ENCODE measurements around the gene STYX. TPM values are rescaled to one million over a fixed set of nuclear protein-coding genes. Genes with fewer than 3 reads are reported as not detected.
A peak's percentile ranks its signal among the peaks of the same experiment; 100 is the strongest.
"Not testable (repeated sequence)": the region's sequence is repeated elsewhere in the genome, so short reads cannot be mapped to it uniquely, and the experiment has no call there.

The STYX gene
- total RNA-seq, 3 donors from 2014 or later = 15.1 to 17.7 (median 16.0) TPM

GRCh38 chr14:52724360-52724644 is 5.7 kb upstream of the STYX start:
- Histone ChIP-seq H3K27me3 (no peaks in the 10 kb centered on the region), H3K36me3 (peaks cover 12% of the 10 kb centered on the region), H3K4me1 (no peaks in the 10 kb centered on the region), H3K4me3 (no peak overlapping the region), H3K9me3 (no peaks in the 10 kb centered on the region), H3K27ac (no peak overlapping the region)
- no peak for TF ChIP-seq POLR2AphosphoS5 (IDR thresholded peaks at IDR 0.05)
- no peak for TF ChIP-seq POLR2A (IDR thresholded peaks at IDR 0.05)
- TF ChIP-seq CTCF (IDR thresholded peaks at IDR 0.05) = no peak
- no peak for DNase-seq (ENCODE audit: low spot score in 2 of 2)
- intact Hi-C loops (cut with DNase I; ENCODE audit: low total_unique reads) = no loop called here

GRCh38 chr14:52727509-52727908 is 2.5 kb upstream of the STYX start:
- intact Hi-C loops (cut with DNase I; ENCODE audit: low total_unique reads); H3K4me3 ChIP-seq; H3K4me1 ChIP-seq; H3K36me3 ChIP-seq; DNase-seq (ENCODE audit: low spot score in 2 of 2); H3K9me3 ChIP-seq; H3K27me3 ChIP-seq; H3K27ac ChIP-seq: not testable (repeated sequence)

- intact Hi-C loops (cut with DNase I; ENCODE audit: low total_unique reads); H3K27ac ChIP-seq; H3K36me3 ChIP-seq; H3K4me1 ChIP-seq; H3K4me3 ChIP-seq; H3K27me3 ChIP-seq; H3K9me3 ChIP-seq; DNase-seq (ENCODE audit: low spot score in 2 of 2): not testable (repeated sequence)
Observed at GRCh38 chr14:52729035-52729434, 931 bp upstream of the STYX start.

DNA sequence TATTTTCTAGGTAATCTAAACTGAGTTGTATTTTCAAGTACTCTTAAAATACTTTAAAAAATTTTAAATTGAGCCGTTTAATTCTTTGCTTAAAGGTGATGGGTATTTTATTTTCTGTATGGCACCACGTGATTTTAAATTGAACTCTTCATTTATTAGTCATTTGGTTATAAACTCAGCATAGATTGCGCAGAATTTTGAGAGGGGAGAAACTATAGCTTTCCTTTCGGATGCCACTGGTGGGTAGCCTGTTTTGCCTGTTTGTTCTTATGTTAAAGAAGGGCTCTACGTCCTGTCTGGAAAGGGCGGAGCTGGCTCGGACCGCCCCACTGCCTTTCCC is 411 bp upstream of the STYX start:
- H3K4me3 ChIP-seq = peak overlapping the region; percentile 86 to 93 (median 88)
- intact Hi-C loops (cut with DNase I; ENCODE audit: low total_unique reads) = no loop called here
- TF ChIP-seq POLR2AphosphoS5 (IDR thresholded peaks at IDR 0.05) (no peak), CTCF (IDR thresholded peaks at IDR 0.05) (no peak), POLR2A (IDR thresholded peaks at IDR 0.05) (no peak)

DNA sequence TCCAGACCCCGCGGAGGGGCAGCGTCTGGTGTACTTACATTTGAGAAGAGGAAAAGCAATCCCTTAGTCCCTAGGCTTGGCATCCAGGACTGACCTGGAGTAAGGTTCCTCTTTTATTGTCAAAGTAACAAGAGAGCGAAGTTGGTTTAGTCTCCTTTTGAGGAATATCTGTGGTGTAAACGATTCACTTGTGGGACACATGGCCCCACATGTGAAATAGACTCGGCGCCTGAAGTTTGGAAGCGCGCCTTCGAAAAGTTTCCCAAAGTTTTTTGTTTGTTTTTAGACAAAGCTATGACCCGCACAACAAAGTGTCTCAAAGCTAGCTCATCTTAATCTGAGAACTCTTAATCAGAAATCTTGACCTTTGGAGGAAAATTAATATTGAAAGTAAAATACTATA is 744 bp downstream of the STYX start:
- no peaks in the 10 kb centered on the region for H3K27me3 ChIP-seq
- no peaks in the 10 kb centered on the region for H3K36me3 ChIP-seq
- no peak for DNase-seq (ENCODE audit: low spot score in 2 of 2)
- H3K27ac ChIP-seq = peak overlapping the region; percentile 90
- no peaks in the 10 kb centered on the region for H3K9me3 ChIP-seq
- H3K4me3 ChIP-seq = peak overlapping the region; percentile 86 to 93 (median 88)
- no peaks in the 10 kb centered on the region for H3K4me1 ChIP-seq
- intact Hi-C loops (cut with DNase I; ENCODE audit: low total_unique reads) = no loop called here
- TF ChIP-seq POLR2AphosphoS5 (IDR thresholded peaks at IDR 0.05) (no peak), POLR2A (IDR thresholded peaks at IDR 0.05) (no peak), CTCF (IDR thresholded peaks at IDR 0.05) (no peak)

More for the DNA sequence above, 411 bp upstream of the STYX start:
- H3K9me3 ChIP-seq = no peaks in the 10 kb centered on the region
- no peaks in the 10 kb centered on the region for H3K27me3 ChIP-seq
- no peak for DNase-seq (ENCODE audit: low spot score in 2 of 2)
- H3K4me1 ChIP-seq = no peaks in the 10 kb centered on the region
- peaks cover 3% of the 10 kb centered on the region for H3K36me3 ChIP-seq
- peak overlapping the region; percentile 90 for H3K27ac ChIP-seq

DNA sequence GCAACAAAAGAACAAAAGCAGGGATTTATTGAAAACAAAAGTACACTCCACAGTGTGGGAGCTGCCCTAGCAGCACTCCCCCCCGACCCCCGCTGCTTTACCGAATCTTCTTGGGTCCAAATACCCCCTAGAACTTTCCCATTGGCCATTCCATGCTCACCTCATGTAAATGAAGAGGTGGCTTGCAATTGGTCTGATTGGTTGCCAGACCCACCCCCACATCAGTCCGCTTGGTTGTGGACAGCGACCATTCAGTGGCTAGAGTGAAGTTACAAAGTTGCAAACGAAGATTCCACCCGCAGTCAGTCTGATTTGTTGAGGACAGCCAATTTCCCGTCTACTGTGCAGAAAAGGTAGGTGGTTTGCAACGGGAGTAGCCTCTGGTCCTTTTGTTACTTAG is 3.9 kb downstream of the STYX start:
- Histone ChIP-seq H3K27me3 (no peaks in the 10 kb centered on the region), H3K4me3 (no peak overlapping the region), H3K27ac (no peak overlapping the region), H3K4me1 (peaks cover 0 to 5% of the 10 kb centered on the region in 2 donors), H3K9me3 (no peaks in the 10 kb centered on the region), H3K36me3 (no peaks in the 10 kb centered on the region)
- intact Hi-C loops (cut with DNase I; ENCODE audit: low total_unique reads) = no loop called here
- TF ChIP-seq POLR2AphosphoS5 (IDR thresholded peaks at IDR 0.05) (no peak), POLR2A (IDR thresholded peaks at IDR 0.05) (no peak), CTCF (IDR thresholded peaks at IDR 0.05) (no peak)
- DNase-seq (ENCODE audit: low spot score in 2 of 2) = no peak
